Measurements from ENCODE around the gene CEP192.

Gene CEP192

DNA sequence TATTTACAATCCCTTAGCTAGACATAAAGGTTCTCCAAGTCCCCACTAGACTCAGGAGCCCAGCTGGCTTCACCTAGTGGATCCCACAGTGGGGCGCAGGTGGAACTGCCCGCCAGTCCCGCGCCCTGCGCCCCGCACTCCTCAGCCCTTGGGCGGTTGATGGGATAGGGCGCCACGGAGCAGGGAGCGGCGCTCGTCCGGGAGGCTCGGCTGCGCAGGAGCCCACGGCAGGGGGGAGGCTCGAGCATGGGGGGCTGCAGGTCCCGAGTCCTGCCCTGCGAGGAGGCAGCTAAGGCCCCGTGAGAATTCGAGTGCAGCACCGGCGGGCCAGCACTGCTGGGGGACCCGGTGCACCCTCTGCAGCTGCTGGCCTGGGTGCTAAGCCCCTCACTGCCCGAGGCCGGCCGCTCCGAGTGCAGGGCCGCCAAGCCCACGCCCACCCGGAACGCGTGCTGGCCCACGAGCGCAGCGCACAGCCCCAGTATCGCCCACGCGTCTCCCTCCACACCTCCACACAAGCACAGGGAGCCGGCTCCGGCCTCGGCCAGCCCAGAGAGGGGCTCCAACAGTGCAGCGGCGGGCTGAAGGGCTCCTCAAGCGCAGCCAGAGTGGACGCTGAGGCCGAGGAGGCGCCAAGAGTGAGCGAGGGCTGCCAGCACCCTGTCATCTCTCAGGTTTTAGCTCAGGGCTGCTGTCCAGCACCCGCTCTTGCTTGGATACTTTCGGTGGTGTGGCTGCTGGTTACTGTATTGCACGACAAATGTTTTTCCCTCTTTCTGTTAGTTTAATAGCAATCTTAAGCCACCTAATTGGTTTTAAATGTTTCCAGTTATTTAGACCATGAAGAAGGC is 143.6 kb downstream of the CEP192 start:
- TF ChIP-seq, protein P1, sequence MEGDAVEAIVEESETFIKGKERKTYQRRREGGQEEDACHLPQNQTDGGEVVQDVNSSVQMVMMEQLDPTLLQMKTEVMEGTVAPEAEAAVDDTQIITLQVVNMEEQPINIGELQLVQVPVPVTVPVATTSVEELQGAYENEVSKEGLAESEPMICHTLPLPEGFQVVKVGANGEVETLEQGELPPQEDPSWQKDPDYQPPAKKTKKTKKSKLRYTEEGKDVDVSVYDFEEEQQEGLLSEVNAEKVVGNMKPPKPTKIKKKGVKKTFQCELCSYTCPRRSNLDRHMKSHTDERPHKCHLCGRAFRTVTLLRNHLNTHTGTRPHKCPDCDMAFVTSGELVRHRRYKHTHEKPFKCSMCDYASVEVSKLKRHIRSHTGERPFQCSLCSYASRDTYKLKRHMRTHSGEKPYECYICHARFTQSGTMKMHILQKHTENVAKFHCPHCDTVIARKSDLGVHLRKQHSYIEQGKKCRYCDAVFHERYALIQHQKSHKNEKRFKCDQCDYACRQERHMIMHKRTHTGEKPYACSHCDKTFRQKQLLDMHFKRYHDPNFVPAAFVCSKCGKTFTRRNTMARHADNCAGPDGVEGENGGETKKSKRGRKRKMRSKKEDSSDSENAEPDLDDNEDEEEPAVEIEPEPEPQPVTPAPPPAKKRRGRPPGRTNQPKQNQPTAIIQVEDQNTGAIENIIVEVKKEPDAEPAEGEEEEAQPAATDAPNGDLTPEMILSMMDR (IDR thresholded peaks at IDR 0.05; ENCODE audit: borderline replicate concordance, insufficient read depth, low read depth, low read length): no peak

DNA sequence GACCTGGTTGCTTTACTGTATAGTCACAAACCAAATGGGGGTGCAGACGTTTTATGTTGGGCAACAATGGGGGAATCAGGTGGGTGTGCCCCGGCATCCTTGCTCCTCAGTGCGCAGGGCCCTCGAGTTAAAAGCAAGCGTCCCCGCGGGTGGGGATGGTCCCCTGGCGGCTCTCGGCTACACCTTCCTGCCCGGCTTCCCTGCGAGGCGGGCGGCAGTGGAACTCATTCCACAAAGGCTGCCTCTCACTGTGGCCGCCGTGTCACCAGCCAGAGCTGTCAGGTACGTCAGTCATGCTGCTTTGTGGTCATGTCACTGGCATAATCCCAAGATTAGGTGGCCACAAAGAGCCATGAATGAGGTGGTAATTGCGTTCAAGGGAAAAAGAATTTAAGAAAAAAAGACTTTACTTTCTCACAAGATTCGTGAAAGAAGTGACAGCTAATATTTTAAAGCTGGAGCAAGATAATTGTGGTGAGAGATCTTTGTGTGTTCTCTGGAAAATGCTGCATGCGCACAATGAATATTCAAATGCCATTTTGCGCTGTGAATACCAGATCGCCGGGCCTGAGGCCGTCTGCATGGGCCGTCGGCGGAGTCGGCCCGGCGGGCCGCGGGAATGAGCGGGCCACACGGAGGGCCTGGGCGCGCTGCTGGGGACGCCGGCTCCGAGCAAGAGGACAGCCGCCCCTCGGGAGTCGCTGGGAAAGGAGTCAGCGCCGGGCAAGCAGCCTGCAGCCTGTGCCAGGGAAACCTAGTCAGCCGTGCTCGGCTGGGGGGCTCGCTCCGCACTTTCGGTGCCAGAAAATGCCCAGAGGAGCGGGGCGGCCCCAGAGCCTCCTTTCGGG is 145.1 kb downstream of the CEP192 start:
- TF ChIP-seq, protein P1 (IDR thresholded peaks at IDR 0.05; ENCODE audit: borderline replicate concordance, insufficient read depth, low read depth, low read length): no peak
- H3K4me3 ChIP-seq (ENCODE audit: low read depth, low read length): peak overlapping the region; percentile 59

More for the DNA sequence above, 143.6 kb downstream of the CEP192 start:
- H3K4me3 ChIP-seq (ENCODE audit: low read depth, low read length): no peak overlapping the region

DNA sequence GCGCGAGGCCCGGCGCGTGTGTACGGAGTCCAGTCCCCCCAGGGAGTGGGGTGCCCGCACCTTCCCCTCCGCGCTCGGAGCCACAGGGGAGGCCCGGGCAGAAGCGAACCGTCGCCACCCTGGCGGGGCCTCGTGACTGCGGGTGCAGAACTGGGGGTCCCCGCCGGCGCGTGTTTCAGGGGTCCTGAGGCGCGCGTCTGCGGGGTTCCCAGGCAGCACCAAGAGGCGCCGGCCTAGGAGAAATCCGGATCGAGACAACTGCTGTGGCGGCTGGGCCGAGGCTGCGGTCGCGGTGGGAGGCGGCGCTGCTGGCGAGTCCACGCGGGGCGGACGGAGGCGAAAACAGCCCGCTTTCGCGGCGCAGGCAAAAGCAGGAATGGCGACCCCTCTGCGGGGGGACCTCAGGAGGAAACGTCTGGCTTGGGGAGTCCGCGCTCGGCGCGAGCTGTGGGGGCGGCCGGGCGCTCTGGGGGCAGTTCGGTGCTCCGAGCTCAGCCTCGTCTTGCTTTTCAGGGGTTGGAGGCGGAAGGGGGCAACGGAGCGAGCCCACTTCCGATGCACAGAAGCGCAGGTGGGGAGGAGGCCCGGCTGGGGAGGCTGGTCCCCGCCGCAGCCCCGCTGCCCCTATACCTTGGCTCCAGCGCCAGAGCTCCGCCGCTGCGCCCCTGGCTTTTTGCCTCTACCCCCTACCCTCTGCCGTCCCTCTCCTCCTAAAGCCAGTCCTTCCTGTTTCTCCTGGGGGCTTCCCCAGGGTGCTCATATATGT is 145.9 kb downstream of the CEP192 start:
- TF ChIP-seq, protein P1 (IDR thresholded peaks at IDR 0.05; ENCODE audit: borderline replicate concordance, insufficient read depth, low read depth, low read length): no peak
- H3K4me3 ChIP-seq (ENCODE audit: low read depth, low read length): peak overlapping the region; percentile 59

DNA sequence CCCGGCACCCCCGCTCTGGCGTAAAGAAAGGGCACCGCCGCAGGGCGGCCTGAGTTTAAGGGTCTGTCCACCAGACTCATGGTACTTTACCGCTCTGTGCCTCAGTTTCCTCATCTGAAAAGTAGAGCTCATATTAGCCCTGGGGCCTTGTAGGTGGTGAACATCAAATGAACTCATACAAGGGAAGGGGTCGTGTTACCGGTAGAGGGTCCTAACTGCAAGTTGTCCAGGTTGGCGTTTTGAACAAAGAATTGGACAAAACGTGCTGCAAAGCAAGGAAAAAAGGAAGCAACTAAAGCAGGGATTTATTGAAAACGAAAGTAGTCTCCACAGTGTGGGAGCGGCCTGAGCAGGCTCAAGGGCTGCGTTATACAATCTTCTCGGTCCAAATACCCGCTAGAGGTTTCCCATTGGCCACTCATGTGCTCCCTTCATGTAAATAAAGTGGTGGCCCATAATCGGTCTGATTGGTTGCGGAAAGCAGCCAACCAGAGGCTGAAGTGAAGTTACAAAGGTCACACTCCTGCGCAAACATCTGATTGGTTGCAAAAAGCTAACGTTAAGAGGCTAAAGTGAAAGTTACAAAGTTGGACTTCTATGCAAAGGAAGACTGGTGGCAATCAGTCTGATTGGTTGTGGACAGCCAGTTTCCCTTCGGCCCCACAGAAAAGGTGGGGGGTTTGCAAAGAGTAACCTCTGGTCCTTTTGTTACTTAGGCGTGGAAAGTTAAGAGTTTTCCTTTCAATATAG is 146.7 kb downstream of the CEP192 start:
- TF ChIP-seq, protein P1 (IDR thresholded peaks at IDR 0.05; ENCODE audit: borderline replicate concordance, insufficient read depth, low read depth, low read length): no peak
- peak overlapping the region; percentile 59 for H3K4me3 ChIP-seq (ENCODE audit: low read depth, low read length)

DNA sequence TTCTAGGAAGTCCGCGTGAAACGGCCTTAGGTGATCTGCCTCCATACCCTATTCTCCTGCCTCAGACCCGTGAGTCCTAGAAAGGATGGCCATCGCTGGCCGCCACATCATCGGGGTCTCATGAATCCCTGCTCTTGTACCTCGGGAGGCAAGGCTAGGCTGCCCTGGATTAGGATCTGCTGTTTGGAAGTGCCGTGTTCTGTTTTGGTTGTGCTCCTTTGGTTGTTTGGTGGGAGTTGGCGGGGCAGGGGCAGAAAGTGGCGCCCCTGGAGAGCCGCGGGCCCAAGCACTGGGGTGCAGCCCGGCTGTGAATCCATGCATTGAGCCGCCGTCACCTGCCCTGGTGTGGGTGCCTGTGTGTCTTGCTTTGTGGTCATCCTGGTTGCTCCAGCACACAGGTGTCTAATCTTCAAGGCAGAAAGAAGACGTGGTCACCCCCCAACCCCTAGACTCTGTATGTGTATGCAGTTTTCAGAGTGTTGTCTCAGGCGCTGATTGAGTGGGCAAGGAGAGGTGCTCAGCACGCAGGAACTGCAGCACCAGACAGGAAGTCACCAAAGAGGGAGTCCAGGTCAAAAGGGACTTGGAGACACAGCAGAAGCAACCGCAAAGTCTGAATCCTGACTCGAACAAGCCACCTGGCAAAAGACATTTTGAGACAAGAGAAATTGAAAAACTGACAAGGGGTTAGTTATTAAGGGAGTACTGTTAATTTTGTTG is 147.4 kb downstream of the CEP192 start:
- TF ChIP-seq, protein P1 (IDR thresholded peaks at IDR 0.05; ENCODE audit: borderline replicate concordance, insufficient read depth, low read depth, low read length): no peak
- H3K4me3 ChIP-seq (ENCODE audit: low read depth, low read length): no peak overlapping the region
